ENCODE results near the gene CDYL. TPM values are rescaled to one million over a fixed set of nuclear protein-coding genes. Genes with fewer than 3 reads are reported as not detected.
A peak's percentile ranks its signal among the peaks of the same experiment; 100 is the strongest.

CDYL gene
- total and polyA plus RNA-seq, 4 donors, result 3.3 to 25.4 (median 11.0) TPM

- 34% methylated on average over 8 of the region's 8 CpGs for WGBS
These were observed 48.4 kb upstream of the CDYL start for GRCh38 chr6:4727671-4728435.

More at GRCh38 chr6:4727671-4728435, 48.4 kb upstream of the CDYL start:
- Histone ChIP-seq H3K4me3 (ENCODE audit: low read depth in 1 of 3, low read length in 3 of 3) (no peak overlapping the region), H3K9me3 (ENCODE audit: control insufficient read depth in 4 of 4, low read length in 3 of 4) (no peaks in the 10 kb centered on the region), H3K27me3 (ENCODE audit: control insufficient read depth in 4 of 4, insufficient read depth in 4 of 4, low read length in 3 of 4) (peaks cover 0 to 4% (median 0%) of the 10 kb centered on the region in 4 donors), H3K27ac (ENCODE audit: low read depth in 1 of 2, low read length in 2 of 2) (no peak overlapping the region), H3K9ac (ENCODE audit: low read depth in 1 of 2, low read length in 2 of 2) (no peak overlapping the region), H3K36me3 (ENCODE audit: control insufficient read depth in 4 of 4, insufficient read depth in 3 of 4, low read depth in 1 of 4, low read length in 3 of 4) (no peaks in the 10 kb centered on the region), H3K4me1 (ENCODE audit: control insufficient read depth in 4 of 4, insufficient read depth in 4 of 4, low read length in 3 of 4) (peaks cover 0 to 2% (median 1%) of the 10 kb centered on the region in 4 donors)
- TF ChIP-seq RXRA (IDR thresholded peaks at IDR 0.05) (no peak), RAD21 (IDR thresholded peaks at IDR 0.05) (no peak), GABPA (IDR thresholded peaks at IDR 0.05 in 1 of 2, conservative IDR thresholded peaks at IDR 0.05 in 1 of 2) (no peak), FOXA2 (IDR thresholded peaks at IDR 0.05) (no peak), CTCF (IDR thresholded peaks at IDR 0.05; ENCODE audit: low read depth, low read length, missing input control) (no peak), SP1 (IDR thresholded peaks at IDR 0.05) (no peak), TAF1 (conservative IDR thresholded peaks at IDR 0.05) (no peak), YY1 (IDR thresholded peaks at IDR 0.05) (no peak), JUND (IDR thresholded peaks at IDR 0.05) (no peak), FOXA1 (IDR thresholded peaks at IDR 0.05) (no peak), MAX (IDR thresholded peaks at IDR 0.05) (no peak), REST (IDR thresholded peaks at IDR 0.05) (no peak), EGR1 (IDR thresholded peaks at IDR 0.05; ENCODE audit: low read depth in 2 of 2) (no peak), ATF3 (IDR thresholded peaks at IDR 0.05) (no peak), HNF4A (conservative IDR thresholded peaks at IDR 0.05) (no peak), ZBTB33 (IDR thresholded peaks at IDR 0.05) (no peak), NR2F2 (IDR thresholded peaks at IDR 0.05) (no peak), HNF4G (IDR thresholded peaks at IDR 0.05) (no peak)
- peak; percentile 74 for DNase-seq (ENCODE audit: low spot score)

All from liver (tissue), 9 donors.